Endothelial cell of umbilical vein (primary cell): Measurements from ENCODE around the gene SZT2.

ENCODE experiments used
- CTCF ChIP-seq, 2 donors: IDR thresholded peaks; 1 replicate in 1 of 2; 2 replicates in 1 of 2; pipeline ENCODE4 v1.5.1; 2011; ENCODE audit warnings: low read length in 2 of 2, mild to moderate bottlenecking in 2 of 2, moderate library complexity in 2 of 2, control low read depth in 1 of 2, inconsistent platforms in 1 of 2, low read depth in 1 of 2; ENCODE audit not compliant: insufficient read depth in 1 of 2; ENCODE audit errors: extremely low read depth in 1 of 2
- EZH2 ChIP-seq: IDR thresholded peaks from 2 replicates; pipeline ENCODE4 v1.6.1; 2012; ENCODE audit warnings: borderline replicate concordance, low read depth, mild to moderate bottlenecking, moderate library complexity, low read length, inconsistent platforms; ENCODE audit not compliant: severe bottlenecking
- POLR2A ChIP-seq: IDR thresholded peaks from 2 replicates; pipeline ENCODE4 v1.6.1; 2012; ENCODE audit warnings: low read depth, mild to moderate bottlenecking, control low read depth, low read length
- POLR2AphosphoS5 ChIP-seq: IDR thresholded peaks from 2 replicates; pipeline ENCODE4 v1.6.1; 2012; ENCODE audit warnings: low read depth, mild to moderate bottlenecking, control low read depth, low read length, moderate library complexity; ENCODE audit not compliant: insufficient read depth

DNA sequence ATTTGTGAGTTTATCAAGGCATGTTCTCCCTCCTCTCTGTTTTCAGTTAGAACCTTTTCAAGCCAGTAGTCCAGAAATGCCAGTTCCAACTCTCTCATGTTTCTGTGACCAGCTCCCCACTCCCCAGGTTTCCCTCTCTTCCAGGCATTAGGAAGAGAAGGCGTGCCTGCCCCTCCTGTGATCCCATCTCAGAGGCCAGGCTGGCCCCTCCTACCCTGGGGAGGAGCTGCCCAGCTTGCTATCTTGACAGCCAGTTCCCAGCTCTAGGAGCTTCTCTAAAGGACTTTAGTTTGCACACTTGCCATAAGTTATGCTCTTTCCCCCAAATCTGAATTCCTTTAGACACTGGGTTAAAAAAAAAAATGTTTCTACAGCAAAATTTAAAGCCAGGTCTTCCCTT is 55.1 kb downstream of the SZT2 start:
- TF ChIP-seq CTCF (IDR thresholded peaks at IDR 0.05; ENCODE audit: extremely low read depth in 1 of 2, insufficient read depth in 1 of 2, low read depth in 1 of 2, low read length in 2 of 2) (no peak), POLR2AphosphoS5 (no peak), POLR2A (no peak), EZH2 (no peak)
